ENCODE data around the gene ZNF655.
"Not testable (repeated sequence)": the region's sequence is repeated elsewhere in the genome, so short reads cannot be mapped to it uniquely, and the experiment has no call there.

Gene ZNF655

DNA sequence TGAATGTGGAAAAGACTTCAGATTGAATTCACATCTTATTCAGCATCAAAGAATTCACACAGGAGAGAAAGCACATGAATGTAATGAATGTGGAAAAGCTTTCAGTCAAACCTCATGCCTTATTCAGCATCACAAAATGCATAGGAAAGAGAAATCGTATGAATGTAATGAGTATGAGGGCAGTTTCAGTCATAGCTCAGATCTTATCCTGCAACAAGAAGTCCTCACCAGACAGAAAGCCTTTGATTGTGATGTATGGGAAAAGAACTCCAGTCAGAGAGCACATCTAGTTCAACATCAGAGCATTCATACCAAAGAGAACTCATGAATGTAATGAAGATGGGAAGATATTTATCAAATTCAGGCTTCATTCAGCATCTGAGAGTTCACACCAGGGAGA is 14.8 kb downstream of the ZNF655 start:
- no peak for TF ChIP-seq POLR2A (IDR thresholded peaks at IDR 0.05; ENCODE audit: low read depth, low read length)
- DNase-seq (ENCODE audit: insufficient read length, low spot score) (no peak), FAIRE-seq (no peak)

DNA sequence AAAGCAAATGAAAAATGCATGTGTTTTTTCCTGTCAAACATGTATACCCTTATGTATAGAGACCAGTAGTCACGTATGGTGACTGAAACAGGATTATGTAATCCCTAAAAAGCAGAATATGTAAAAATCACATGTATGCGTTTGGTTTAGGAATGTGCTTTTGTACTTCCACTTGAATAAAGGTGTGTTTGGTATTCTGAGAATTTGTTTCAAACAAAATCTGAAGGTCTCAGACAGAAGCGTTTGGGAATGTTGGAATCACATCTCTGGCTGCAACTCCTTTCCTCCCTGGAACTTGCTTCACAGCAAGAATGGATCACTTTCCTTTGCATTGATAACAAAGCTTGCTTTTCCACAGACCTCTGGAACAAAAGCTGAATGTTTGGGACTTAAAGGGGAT is 17.8 kb downstream of the ZNF655 start:
- FAIRE-seq (no peak), DNase-seq (ENCODE audit: insufficient read length, low spot score) (no peak)
- no peak for TF ChIP-seq POLR2A (IDR thresholded peaks at IDR 0.05; ENCODE audit: low read depth, low read length)

DNA sequence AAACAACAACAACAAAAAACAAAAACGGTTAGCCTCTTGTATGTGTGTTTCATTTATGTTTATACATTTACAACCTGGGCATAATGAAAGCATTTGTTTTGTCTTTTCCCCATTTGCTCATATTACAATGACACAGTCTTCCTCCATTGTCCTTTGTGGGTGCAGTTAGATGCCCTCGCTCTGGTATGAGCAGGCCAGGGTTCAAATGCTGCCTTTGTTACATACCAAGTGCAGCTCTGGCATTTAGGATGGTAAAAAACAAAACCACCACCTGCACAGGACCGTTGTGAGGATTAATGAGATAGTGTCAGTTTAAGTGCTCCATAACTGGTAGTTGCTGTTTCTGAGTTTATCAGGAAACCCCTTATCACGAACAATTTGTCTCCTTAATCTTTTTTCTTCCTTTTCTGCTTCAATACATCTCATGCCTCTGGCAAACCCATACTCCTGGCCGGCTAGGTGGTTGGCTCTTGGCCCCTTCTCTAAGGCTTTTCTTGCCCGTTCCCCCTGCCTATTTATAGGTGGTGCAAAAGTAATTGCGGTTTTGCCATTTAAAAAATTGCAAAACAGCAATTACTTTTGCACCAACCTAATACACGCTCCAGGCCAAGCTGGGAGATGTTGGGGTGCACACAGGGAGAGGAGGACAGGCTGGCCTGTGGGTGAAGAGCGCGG is 21.0 kb downstream of the ZNF655 start:
- no peak for TF ChIP-seq POLR2A (IDR thresholded peaks at IDR 0.05; ENCODE audit: low read depth, low read length)
- FAIRE-seq = no peak
- no peak for DNase-seq (ENCODE audit: insufficient read length, low spot score)

DNA sequence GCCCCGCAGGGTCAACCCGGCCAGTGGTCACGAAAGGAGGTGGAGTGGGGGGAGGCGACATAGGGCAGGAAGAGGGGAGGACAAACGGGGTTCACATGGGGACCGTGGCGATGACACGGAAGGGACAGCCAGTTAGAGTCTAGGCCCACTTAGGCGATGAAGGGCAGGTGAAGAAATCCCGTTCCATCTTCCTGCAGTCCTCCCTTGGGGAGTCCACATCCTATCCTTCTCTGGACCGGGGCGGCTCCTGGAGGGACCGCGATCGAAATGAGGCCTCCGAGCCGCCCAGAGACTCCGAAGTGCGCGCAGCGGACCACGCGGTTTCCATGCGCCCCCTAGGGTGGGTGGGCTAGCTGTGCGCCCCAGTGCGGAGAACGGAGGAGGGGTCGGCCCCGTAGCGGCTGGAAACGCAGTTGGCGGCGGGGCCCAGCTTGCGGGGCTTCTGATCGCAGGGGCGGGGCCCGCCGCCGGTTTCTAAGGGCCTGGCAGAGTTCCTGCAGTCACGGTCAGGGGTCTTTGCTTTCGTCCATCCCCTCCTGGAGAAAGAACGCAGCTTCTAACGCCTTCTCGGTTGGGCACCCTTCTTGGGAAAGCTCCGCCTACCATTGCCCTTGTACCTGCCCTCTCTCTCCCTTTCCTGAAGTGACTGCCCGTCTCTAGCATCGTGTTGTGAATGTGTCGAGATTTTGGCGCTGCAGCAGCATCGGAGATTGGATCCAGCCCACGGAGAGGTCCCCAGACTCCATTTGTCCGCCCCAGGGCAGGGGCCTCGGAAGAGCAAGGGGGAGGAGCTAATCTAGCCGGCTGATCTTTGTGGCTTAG is 21.7 kb downstream of the ZNF655 start:
- FAIRE-seq = no peak
- no peak for TF ChIP-seq POLR2A (IDR thresholded peaks at IDR 0.05; ENCODE audit: low read depth, low read length)
- no peak for DNase-seq (ENCODE audit: insufficient read length, low spot score)

DNA sequence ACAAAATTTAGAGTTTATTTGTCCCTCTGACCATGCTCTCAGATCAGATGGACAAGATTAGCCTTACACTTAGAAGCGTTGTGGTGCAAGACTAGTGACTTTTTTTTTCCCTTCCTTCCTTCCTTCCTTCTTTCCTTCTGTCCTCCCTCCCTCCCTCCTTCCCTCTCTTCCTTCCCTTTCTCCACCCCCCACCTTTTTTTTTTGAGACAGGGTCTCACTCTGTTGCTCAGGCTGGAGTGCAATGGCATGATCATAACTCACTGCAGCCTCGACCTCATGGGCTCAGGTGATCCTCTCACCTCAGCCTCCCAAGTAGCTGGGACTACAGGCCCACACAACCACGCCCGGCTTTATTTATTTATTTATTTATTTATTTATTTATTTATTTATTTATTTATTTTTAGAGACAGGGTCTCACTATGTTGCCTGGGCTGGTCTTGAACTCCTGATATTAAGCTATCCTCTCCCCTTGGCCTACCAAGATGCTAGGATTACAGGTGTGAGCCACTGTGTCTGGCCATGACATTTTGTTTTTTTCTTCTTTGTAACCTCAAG is 22.4 kb downstream of the ZNF655 start:
- DNase-seq (ENCODE audit: insufficient read length, low spot score); FAIRE-seq: not testable (repeated sequence)

DNA sequence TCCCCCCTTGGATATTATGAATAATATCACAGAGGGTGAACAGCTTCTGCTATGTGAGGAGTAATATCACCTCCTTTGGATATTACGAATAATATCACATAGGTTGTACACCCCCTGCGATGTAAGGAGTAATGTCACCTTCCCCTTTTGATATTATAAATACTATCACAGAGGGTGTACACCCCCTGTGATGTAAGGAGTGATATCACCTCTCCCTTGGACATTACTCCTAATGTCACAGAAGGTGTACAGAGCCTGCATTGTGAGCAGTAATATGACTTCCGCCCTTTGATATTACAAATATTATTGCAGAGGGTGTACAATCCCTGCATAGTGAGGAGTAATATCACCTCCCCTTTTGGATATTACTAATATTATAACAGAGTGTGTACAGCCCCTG is 30.4 kb downstream of the ZNF655 start:
- FAIRE-seq (no peak), DNase-seq (ENCODE audit: insufficient read length, low spot score) (no peak)
- no peak for TF ChIP-seq POLR2A (IDR thresholded peaks at IDR 0.05; ENCODE audit: low read depth, low read length)

DNA sequence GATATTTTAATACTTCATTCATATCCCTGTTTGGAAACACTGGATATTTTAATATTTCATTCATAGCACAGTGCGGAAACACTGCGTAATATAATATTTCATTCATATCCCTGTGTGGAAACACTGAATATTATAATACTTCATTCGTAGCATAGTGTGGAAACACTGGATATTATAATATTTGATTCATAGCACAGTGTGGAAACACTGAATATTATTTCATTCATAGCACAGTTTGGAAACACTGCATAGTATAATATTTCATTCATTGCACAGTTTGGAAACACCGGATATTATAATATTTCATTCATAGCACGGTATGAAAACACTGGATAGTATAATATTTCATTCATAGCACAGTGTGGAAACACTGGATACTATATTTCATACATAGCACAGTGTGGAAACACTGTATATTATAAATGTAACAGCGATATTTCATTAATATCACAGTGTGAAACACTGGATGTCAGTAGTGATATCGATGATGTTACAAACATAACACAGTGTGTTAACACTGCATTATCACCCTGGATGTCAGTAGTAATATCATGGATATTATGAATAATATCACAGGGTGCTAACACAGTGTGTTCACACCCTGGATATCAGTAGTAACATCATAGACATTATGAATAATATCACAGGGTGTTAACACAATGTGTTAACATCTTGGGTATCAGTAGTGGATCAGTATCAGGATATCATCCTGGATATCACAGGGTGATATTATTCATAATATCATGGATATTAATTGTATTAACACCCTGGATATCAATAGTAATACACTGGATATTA is 36.7 kb downstream of the ZNF655 start:
- FAIRE-seq (peak; percentile 81), DNase-seq (ENCODE audit: insufficient read length, low spot score) (no peak)
- no peak for TF ChIP-seq POLR2A (IDR thresholded peaks at IDR 0.05; ENCODE audit: low read depth, low read length)

DNA sequence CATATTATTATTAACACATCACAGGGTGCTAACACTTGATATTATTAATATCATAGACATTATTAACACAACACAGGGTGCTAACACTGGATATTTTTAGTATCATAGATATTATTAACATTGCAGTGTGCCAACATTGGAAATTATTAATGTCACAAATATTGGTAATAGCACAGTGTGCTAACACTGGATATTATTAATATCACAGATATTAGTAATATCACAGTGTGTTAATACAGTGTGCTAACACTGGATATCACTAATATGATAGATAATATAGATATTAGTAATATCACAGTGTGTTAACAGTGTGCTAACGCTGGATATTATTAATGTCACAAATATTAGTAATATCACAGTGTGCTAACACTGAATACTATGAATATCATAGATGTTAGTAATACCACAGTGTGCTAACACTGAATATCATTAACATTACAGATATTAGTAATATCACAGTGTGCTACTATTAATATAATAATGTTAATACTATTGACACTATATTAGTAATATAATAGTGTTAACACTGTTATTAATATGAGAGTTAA is 38.0 kb downstream of the ZNF655 start:
- DNase-seq (ENCODE audit: insufficient read length, low spot score) (no peak), FAIRE-seq (no peak)
- no peak for TF ChIP-seq POLR2A (IDR thresholded peaks at IDR 0.05; ENCODE audit: low read depth, low read length)

DNA sequence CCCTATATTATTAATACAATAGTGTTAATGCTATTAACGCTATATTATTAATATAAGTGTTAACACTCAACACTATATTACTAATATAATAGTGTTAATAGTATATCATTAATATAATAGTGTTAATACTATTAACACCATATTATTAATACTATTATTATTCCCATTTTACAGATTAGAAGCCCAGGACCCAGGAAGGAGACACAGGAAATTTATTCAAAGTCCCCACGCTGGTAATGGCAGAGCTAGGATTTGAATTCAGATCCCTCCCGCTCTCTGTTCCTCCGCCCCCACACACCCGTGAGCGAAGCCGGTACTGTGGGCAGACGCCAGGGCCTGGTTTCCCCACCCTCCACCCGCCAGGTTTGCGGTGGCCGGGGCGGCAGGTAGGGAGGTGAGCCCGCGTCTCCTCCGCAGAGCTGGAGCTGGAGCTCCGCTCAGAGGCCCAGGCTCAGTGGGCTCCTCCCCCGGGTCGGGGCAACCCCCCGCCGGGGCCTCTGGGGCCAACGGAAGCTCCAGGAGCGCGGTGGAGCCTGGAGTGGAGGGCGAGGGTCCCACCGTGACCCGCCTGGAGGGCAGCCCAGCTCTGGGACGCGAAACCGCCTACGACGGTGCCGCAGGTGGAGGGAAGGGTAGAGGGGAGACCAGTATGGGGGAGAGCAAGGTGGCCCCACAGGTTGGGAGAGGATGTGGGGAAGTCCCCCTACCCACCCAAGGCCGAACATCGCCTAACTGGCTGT is 39.5 kb downstream of the ZNF655 start, which contains the start of gene TMEM225B:
TMEM225B (plus strand) TSS at position 506 of the 740 bp plus-strand sequence. CDS start 6,122 bp downstream, outside the sequence.
- no peak for TF ChIP-seq POLR2A (IDR thresholded peaks at IDR 0.05; ENCODE audit: low read depth, low read length)
- FAIRE-seq (no peak), DNase-seq (ENCODE audit: insufficient read length, low spot score) (no peak)

DNA sequence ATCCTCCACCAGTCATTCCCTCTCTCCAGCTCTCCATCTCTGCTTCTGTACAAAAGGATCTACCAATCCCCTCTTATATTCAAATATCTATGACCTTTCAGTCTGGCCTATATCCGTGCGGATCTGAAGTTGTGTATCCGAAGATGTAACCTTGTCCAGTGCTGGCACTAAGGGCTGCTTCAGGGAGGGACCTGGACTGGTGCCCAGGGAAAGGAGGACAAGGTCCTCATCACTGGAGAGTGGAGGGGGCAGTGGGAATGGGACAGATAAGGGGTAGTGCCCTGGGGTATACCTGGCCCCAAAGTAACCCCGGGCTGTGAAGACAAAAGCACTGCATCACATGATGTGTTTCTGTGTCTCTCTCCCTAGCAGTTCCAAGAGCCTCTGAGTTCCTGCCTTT is 41.4 kb downstream of the ZNF655 start:
- TF ChIP-seq POLR2A (IDR thresholded peaks at IDR 0.05; ENCODE audit: low read depth, low read length) = no peak
- DNase-seq (ENCODE audit: insufficient read length, low spot score) (no peak), FAIRE-seq (no peak)

DNA sequence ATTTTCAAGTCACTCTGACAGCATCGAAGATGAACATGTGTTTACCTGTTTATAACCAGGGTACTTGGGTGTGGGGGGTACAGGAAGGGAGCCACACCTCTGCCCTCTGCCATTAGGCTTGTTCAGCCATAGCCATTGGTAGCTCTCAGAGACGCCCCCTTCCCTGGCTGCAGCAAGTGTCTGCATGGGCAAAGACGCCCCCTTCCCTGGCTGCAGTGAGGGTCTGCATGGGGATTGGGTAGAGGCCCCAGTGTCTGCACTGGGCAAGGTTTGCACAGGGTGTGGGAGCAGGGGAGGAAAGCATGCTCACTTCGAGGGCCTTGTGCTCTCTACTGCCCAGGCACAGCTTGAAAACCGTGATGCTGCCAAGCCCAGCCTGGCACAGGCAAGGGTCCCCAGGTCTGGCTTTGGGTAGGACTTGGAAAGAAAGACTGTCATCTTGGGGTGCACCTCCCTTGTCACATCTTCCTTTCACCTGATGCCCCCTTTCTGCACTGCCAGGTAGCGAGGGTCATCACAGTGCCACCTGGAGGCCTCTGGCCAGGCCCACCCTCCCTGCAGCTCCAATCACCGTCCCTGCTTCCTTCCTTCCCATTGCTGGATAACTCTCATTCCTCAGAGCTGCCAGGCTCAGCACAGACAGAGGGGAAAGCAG is 43.3 kb downstream of the ZNF655 start:
- TF ChIP-seq POLR2A (IDR thresholded peaks at IDR 0.05; ENCODE audit: low read depth, low read length) = no peak
- no peak for FAIRE-seq
- no peak for DNase-seq (ENCODE audit: insufficient read length, low spot score)

DNA sequence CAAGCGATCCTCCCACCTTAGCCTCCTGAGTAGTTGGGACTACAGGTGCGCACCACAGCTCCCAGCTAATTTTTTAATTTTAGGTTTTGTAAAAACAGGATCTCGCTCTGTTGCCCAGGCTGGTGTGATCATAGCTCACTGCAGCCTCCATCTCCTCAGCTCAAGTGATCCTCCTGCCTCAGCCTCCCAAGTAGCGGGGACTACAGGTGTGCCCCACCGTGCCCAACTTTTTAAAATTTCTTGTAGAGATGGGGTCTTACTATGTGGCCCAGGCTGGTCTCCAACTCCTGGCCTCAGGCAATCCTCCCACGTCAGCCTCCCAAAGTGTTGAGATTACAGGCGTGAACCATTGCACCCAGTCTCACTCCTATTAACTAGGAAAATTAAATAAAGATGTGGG is 47.1 kb downstream of the ZNF655 start:
- no peak for TF ChIP-seq POLR2A (IDR thresholded peaks at IDR 0.05; ENCODE audit: low read depth, low read length)
- no peak for FAIRE-seq
- DNase-seq (ENCODE audit: insufficient read length, low spot score) = no peak

DNA sequence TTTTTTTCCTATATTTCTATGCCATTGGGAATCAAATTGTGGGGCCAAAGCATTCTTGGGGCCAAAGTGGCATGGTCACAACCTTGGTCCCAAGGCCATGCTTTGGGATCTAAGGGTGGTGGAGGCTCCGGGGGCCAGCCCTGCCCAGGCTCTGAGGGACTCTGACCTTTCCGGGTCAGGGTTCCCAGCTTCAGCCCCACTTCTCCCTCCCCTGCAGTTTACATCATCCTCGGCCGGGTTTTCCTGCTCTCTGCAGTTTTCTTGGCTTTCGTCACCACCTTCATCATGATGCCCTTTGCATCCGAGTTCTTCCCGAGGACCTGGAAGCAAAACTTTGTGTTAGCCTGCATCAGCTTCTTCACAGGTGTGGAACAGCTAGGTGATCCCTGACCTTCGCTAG is 48.1 kb downstream of the ZNF655 start:
- FAIRE-seq = no peak
- DNase-seq (ENCODE audit: insufficient read length, low spot score) = no peak
- TF ChIP-seq POLR2A (IDR thresholded peaks at IDR 0.05; ENCODE audit: low read depth, low read length) = no peak
